ENCODE results near the gene CCNH. TPM values are rescaled to one million over a fixed set of nuclear protein-coding genes. Genes with fewer than 3 reads are reported as not detected.

The CCNH gene
- total RNA-seq, 1 donor, result 80.3 TPM

GRCh38 chr5:87423755-87424154 lies 11.0 kb upstream of the CCNH start:
- DNase-seq (ENCODE audit: insufficient read length, low spot score, missing footprints), result no peak
- Histone ChIP-seq H2AFZ (ENCODE audit: low read length) (no peak overlapping the region), H3K4me2 (ENCODE audit: insufficient read depth, low read length) (no peak overlapping the region), H4K20me1 (ENCODE audit: insufficient read depth, low read length) (no peaks in the 10 kb centered on the region), H3K79me2 (ENCODE audit: insufficient read depth, low read length) (no peaks in the 10 kb centered on the region), H3K9me3 (ENCODE audit: low read depth, low read length) (no peaks in the 10 kb centered on the region), H3K4me1 (ENCODE audit: insufficient read depth, low read length) (peaks cover 8% of the 10 kb centered on the region), H3K27ac (ENCODE audit: low read depth, low read length) (no peak overlapping the region), H3K4me3 (ENCODE audit: insufficient read depth, low read length) (no peak overlapping the region), H3K36me3 (ENCODE audit: insufficient read depth, low read length) (no peaks in the 10 kb centered on the region), H3K27me3 (ENCODE audit: insufficient read depth, low read length) (no peaks in the 10 kb centered on the region)
- TF ChIP-seq, protein P1, sequence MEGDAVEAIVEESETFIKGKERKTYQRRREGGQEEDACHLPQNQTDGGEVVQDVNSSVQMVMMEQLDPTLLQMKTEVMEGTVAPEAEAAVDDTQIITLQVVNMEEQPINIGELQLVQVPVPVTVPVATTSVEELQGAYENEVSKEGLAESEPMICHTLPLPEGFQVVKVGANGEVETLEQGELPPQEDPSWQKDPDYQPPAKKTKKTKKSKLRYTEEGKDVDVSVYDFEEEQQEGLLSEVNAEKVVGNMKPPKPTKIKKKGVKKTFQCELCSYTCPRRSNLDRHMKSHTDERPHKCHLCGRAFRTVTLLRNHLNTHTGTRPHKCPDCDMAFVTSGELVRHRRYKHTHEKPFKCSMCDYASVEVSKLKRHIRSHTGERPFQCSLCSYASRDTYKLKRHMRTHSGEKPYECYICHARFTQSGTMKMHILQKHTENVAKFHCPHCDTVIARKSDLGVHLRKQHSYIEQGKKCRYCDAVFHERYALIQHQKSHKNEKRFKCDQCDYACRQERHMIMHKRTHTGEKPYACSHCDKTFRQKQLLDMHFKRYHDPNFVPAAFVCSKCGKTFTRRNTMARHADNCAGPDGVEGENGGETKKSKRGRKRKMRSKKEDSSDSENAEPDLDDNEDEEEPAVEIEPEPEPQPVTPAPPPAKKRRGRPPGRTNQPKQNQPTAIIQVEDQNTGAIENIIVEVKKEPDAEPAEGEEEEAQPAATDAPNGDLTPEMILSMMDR (IDR thresholded peaks at IDR 0.05; ENCODE audit: extremely low read depth, low read depth, low read length), result no peak

DNA sequence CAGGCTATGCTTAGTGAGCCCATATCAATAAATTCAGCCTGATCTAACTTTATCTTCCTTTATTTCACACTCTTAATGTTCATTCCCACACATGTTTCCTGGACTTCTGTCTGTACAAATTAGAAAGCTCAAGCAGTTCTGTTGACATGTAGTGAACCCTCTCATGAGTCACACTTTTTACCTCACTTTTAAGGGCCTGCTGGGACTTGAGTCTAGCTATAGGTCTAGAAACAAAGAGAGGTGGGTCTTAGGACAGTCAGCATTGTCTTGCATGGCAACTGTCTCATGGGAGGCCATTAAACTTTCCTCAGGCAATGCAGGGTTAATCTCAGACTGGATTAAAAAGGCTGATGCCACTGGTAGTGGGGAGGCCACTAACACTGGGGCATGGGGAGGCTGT lies 8.6 kb upstream of the CCNH start:
- Histone ChIP-seq H3K9me3 (ENCODE audit: low read depth, low read length) (no peaks in the 10 kb centered on the region), H3K79me2 (ENCODE audit: insufficient read depth, low read length) (no peaks in the 10 kb centered on the region), H3K27me3 (ENCODE audit: insufficient read depth, low read length) (no peaks in the 10 kb centered on the region), H4K20me1 (ENCODE audit: insufficient read depth, low read length) (no peaks in the 10 kb centered on the region), H3K4me1 (ENCODE audit: insufficient read depth, low read length) (peaks cover 8% of the 10 kb centered on the region), H3K27ac (ENCODE audit: low read depth, low read length) (no peak overlapping the region), H3K4me2 (ENCODE audit: insufficient read depth, low read length) (no peak overlapping the region), H2AFZ (ENCODE audit: low read length) (peak overlapping the region; percentile 10), H3K36me3 (ENCODE audit: insufficient read depth, low read length) (no peaks in the 10 kb centered on the region), H3K4me3 (ENCODE audit: insufficient read depth, low read length) (no peak overlapping the region)
- DNase-seq (ENCODE audit: insufficient read length, low spot score, missing footprints), result no peak
- TF ChIP-seq, protein P1 (IDR thresholded peaks at IDR 0.05; ENCODE audit: extremely low read depth, low read depth, low read length), result no peak

DNA sequence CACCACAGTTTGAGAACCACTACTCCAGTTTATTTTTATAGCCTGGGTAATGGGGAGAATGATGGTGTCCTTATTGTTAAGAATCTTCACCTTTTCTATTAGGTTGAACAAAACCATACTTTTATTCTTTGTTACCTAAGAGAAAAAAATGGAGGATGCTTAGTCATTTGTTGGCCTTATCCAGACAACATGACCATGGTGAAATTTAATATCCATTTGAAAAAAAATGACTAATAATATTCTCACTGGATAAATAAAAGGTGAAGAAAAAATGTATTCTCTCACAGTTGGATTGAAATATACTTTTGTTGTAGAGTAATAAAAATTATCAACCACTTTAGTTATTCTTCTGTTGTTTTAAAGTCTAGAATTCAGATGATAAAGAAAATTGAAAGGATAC lies 5.8 kb upstream of the CCNH start:
- TF ChIP-seq, protein P1 (IDR thresholded peaks at IDR 0.05; ENCODE audit: extremely low read depth, low read depth, low read length), result no peak
- Histone ChIP-seq H3K4me2 (ENCODE audit: insufficient read depth, low read length) (no peak overlapping the region), H3K36me3 (ENCODE audit: insufficient read depth, low read length) (no peaks in the 10 kb centered on the region), H2AFZ (ENCODE audit: low read length) (no peak overlapping the region), H3K4me1 (ENCODE audit: insufficient read depth, low read length) (peaks cover 4% of the 10 kb centered on the region), H3K27ac (ENCODE audit: low read depth, low read length) (no peak overlapping the region), H3K9me3 (ENCODE audit: low read depth, low read length) (no peaks in the 10 kb centered on the region), H4K20me1 (ENCODE audit: insufficient read depth, low read length) (no peaks in the 10 kb centered on the region), H3K4me3 (ENCODE audit: insufficient read depth, low read length) (no peak overlapping the region), H3K79me2 (ENCODE audit: insufficient read depth, low read length) (no peaks in the 10 kb centered on the region), H3K27me3 (ENCODE audit: insufficient read depth, low read length) (no peaks in the 10 kb centered on the region)
- DNase-seq (ENCODE audit: insufficient read length, low spot score, missing footprints), result no peak

DNA sequence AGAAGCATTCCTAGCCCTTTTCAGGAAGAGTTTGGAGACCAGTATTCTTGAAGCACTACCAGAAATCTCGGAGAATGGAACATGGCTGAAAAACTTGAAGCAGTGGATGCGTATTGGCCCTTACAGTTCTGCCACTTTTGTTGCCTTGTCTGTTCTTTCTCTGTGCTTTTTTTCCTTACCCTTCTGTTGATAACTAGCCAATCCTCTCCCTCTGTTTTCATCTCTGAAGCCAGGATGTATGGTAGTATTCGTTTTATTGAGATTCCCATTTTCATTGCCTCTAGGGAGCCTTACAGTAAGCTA lies 564 bp upstream of the CCNH start:
- Histone ChIP-seq H3K4me3 (ENCODE audit: insufficient read depth, low read length) (peak overlapping the region; percentile 83), H3K36me3 (ENCODE audit: insufficient read depth, low read length) (peaks cover 16% of the 10 kb centered on the region), H3K4me1 (ENCODE audit: insufficient read depth, low read length) (peaks cover 18% of the 10 kb centered on the region), H3K27ac (ENCODE audit: low read depth, low read length) (peak overlapping the region; percentile 91), H3K4me2 (ENCODE audit: insufficient read depth, low read length) (peak overlapping the region; percentile 87), H3K9me3 (ENCODE audit: low read depth, low read length) (no peaks in the 10 kb centered on the region), H2AFZ (ENCODE audit: low read length) (peak overlapping the region; percentile 94), H4K20me1 (ENCODE audit: insufficient read depth, low read length) (peaks cover 8% of the 10 kb centered on the region), H3K27me3 (ENCODE audit: insufficient read depth, low read length) (no peaks in the 10 kb centered on the region), H3K79me2 (ENCODE audit: insufficient read depth, low read length) (peaks cover 25% of the 10 kb centered on the region)
- DNase-seq (ENCODE audit: insufficient read length, low spot score, missing footprints), result no peak
- TF ChIP-seq, protein P1 (IDR thresholded peaks at IDR 0.05; ENCODE audit: extremely low read depth, low read depth, low read length), result no peak
